Astrocyte (in vitro differentiated cells and primary cell): Measurements from ENCODE around the gene FOXO6.

Experiments
- EZH2 ChIP-seq: IDR thresholded peaks from 2 replicates; pipeline ENCODE4 v1.6.1; 2012; ENCODE audit warnings: mild to moderate bottlenecking, low read length, inconsistent platforms; ENCODE audit not compliant: insufficient read depth
- TF ChIP-seq, protein P1 (sequence below): IDR thresholded peaks from 2 replicates; pipeline ENCODE4 v1.5.1; 2011; ENCODE audit warnings: low read depth, mild to moderate bottlenecking, inconsistent platforms, low read length, moderate library complexity; ENCODE audit not compliant: insufficient read depth

GRCh38 chr1:41414716-41415306 is 53.6 kb downstream of the FOXO6 start:
- TF ChIP-seq, protein P1, sequence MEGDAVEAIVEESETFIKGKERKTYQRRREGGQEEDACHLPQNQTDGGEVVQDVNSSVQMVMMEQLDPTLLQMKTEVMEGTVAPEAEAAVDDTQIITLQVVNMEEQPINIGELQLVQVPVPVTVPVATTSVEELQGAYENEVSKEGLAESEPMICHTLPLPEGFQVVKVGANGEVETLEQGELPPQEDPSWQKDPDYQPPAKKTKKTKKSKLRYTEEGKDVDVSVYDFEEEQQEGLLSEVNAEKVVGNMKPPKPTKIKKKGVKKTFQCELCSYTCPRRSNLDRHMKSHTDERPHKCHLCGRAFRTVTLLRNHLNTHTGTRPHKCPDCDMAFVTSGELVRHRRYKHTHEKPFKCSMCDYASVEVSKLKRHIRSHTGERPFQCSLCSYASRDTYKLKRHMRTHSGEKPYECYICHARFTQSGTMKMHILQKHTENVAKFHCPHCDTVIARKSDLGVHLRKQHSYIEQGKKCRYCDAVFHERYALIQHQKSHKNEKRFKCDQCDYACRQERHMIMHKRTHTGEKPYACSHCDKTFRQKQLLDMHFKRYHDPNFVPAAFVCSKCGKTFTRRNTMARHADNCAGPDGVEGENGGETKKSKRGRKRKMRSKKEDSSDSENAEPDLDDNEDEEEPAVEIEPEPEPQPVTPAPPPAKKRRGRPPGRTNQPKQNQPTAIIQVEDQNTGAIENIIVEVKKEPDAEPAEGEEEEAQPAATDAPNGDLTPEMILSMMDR: no peak
- TF ChIP-seq EZH2: no peak
